Adrenal gland (tissue), 5 donors: Measurements from ENCODE around the gene TTLL11.

ENCODE experiments used
- POLR2A ChIP-seq, 2 donors: fragments of 450-650 bp; IDR thresholded peaks; one replicate each; pipeline ENCODE4 v1.6.1; 2017; ENCODE audit warnings: antibody characterized with exemption in 2 of 2, mild to moderate bottlenecking in 2 of 2, moderate library complexity in 1 of 2
- TF ChIP-seq, protein P1 (sequence below), 6 experiments: fragments of 450-650 bp in 4 of 6; fragments of 200-600 bp in 2 of 6; sonication (generic) in 1 of 6; IDR thresholded peaks; 1 replicate in 5 of 6; 2 replicates in 1 of 6; pipeline versions ENCODE4 v1.5.1 to v1.8.0; 2016 to 2021; ENCODE audit warnings: antibody characterized with exemption in 6 of 6, mild to moderate bottlenecking in 2 of 6, moderate library complexity in 1 of 6
- donor health status: DM: no; HTN: no; CAD: no.

DNA sequence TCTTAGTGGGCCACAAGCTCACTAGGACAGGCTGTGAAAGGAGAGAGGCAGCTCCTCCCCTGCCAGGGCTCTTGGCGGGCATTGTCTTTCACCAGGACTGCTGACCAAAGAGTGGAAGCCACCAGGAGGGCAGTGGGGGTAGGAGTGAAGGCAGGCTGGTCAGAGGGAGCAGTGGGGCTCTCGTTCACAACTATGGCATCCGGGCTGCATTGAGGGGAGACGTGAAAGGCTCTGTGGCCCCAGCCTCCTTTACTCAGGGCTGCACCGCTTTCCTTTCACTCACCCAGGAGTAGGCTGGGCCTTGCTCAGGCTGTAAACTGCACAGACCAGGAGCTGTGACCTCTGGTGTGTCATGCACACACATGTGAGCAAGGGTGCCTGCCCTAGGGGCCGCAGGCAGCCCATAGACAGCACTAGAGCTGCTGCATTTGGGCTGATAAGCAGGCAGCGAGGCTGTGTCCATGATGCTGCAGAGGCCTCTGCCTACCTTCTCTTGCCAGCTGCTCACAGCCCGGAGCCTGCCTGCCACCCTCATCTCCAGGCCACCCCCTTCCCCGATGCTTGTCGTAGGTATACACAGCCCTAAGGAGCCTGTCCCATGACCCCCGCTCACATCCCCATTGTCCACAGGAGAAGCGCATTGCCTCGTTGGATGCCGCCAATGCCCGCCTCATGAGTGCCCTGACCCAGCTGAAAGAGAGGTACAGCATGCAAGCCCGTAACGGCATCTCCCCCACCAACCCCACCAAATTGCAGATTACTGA lies 311.2 kb downstream of the TTLL11 start:
- TF ChIP-seq, protein P1, sequence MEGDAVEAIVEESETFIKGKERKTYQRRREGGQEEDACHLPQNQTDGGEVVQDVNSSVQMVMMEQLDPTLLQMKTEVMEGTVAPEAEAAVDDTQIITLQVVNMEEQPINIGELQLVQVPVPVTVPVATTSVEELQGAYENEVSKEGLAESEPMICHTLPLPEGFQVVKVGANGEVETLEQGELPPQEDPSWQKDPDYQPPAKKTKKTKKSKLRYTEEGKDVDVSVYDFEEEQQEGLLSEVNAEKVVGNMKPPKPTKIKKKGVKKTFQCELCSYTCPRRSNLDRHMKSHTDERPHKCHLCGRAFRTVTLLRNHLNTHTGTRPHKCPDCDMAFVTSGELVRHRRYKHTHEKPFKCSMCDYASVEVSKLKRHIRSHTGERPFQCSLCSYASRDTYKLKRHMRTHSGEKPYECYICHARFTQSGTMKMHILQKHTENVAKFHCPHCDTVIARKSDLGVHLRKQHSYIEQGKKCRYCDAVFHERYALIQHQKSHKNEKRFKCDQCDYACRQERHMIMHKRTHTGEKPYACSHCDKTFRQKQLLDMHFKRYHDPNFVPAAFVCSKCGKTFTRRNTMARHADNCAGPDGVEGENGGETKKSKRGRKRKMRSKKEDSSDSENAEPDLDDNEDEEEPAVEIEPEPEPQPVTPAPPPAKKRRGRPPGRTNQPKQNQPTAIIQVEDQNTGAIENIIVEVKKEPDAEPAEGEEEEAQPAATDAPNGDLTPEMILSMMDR (IDR thresholded peaks at IDR 0.05), result no peak
- TF ChIP-seq POLR2A (IDR thresholded peaks at IDR 0.05), result no peak
